Measurements from ENCODE around the gene KDM2B. TPM values are rescaled to one million over a fixed set of nuclear protein-coding genes. Genes with fewer than 3 reads are reported as not detected.

The KDM2B gene
- total and polyA plus RNA-seq, 2 of the 8 experiments (the other 6 are each of a cell fraction or from before 2014, with no cell fraction given), result 111 to 162 TPM

GRCh38 chr12:121388421-121388981, 192.3 kb downstream of the KDM2B start:
- Histone ChIP-seq H2BK20ac (ENCODE audit: low read length) (0 out of 2 replicates have a peak overlapping the region, but pooled peaks have one; percentile 72), H3K23me2 (ENCODE audit: low read depth, low read length) (no peaks in the 10 kb centered on the region), H3K9ac (replicated peaks in 1 of 4; ENCODE audit: extremely low read depth in 1 of 4, low read depth in 3 of 4, low read length in 3 of 4) (no peak overlapping the region; a peak in 1 of 7 replicates), H3K18ac (ENCODE audit: extremely low read depth, low read length) (no peak overlapping the region), H2BK120ac (replicated peaks; ENCODE audit: low read depth, low read length) (no peak overlapping the region), H3K4me3 (ENCODE audit: extremely low read depth in 1 of 4, insufficient read depth in 2 of 4, low read depth in 3 of 4, low read length in 4 of 4) (no peak overlapping the region), H3K79me1 (ENCODE audit: low read depth, low read length) (no peaks in the 10 kb centered on the region), H2BK12ac (ENCODE audit: low read depth, low read length) (peak overlapping the region; percentile 50; the same call in 1 of the 2 replicates), H2AFZ (ENCODE audit: low read length) (peak overlapping the region; percentile 69), H3K27ac (ENCODE audit: low read depth, low read length) (no peak overlapping the region), H3K79me2 (ENCODE audit: control insufficient read depth in 1 of 2, insufficient read depth in 2 of 2, low read length in 2 of 2) (no peaks in the 10 kb centered on the region), H3K4me1 (replicated peaks in 1 of 4; ENCODE audit: control insufficient read depth in 3 of 4, insufficient read depth in 4 of 4, low read length in 3 of 4) (no peaks in the 10 kb centered on the region), H3K4me2 (ENCODE audit: insufficient read depth in 1 of 2, low read depth in 2 of 2, low read length in 2 of 2) (no peak overlapping the region), H4K20me1 (replicated peaks in 1 of 2; ENCODE audit: control insufficient read depth in 1 of 2, insufficient read depth in 2 of 2, low read length in 2 of 2) (no peaks in the 10 kb centered on the region), H4K91ac (replicated peaks; ENCODE audit: insufficient read length, low read length) (no peak overlapping the region), H4K5ac (ENCODE audit: insufficient read length, low read depth, low read length) (no peak overlapping the region), H2BK5ac (ENCODE audit: low read depth, low read length) (no peak overlapping the region), H3K27me3 (replicated peaks in 1 of 4; ENCODE audit: control insufficient read depth in 3 of 4, extremely low read depth in 1 of 4, insufficient read depth in 3 of 4, low read length in 3 of 4) (no peaks in the 10 kb centered on the region), H3K9me3 (ENCODE audit: insufficient read depth in 2 of 2, low read depth in 1 of 2, low read length in 1 of 2) (no peaks in the 10 kb centered on the region), H3K36me3 (ENCODE audit: control insufficient read depth in 2 of 4, insufficient read depth in 4 of 4, low read length in 3 of 4) (no peaks in the 10 kb centered on the region), H3K23ac (ENCODE audit: insufficient read length) (no peak overlapping the region), H3K56ac (replicated peaks; ENCODE audit: insufficient read length, low read depth, low read length) (no peak overlapping the region), H2BK15ac (ENCODE audit: low read length) (0 out of 2 replicates have a peak overlapping the region, but pooled peaks have one; percentile 81), H3K4ac (replicated peaks; ENCODE audit: insufficient read length, low read depth, low read length) (no peak overlapping the region), H3K14ac (ENCODE audit: insufficient read length) (no peak overlapping the region), H4K8ac (ENCODE audit: extremely low read depth, insufficient read depth, low read length) (no peak overlapping the region), H2AK5ac (ENCODE audit: low read depth, low read length) (no peak overlapping the region)
- ChIA-PET CTCF (ENCODE audit: partially characterized antibody) (interaction anchor here (0.7 to 1.4 kb wide), 2 partner anchors 19 to 104 kb away, joined by 4 read pairs; no protein-coding TSS in a partner anchor), POLR2A (ENCODE audit: partially characterized antibody) (interaction anchor here (1.9 kb wide), 1 partner anchor 12 kb away, joined by 7 read pairs; the partner anchor contains the start of gene RNF34)
- 86% methylated on average over 5 of the region's 5 CpGs; no CpG with 5 or more reads in 1 of the 2 experiments for WGBS, 2 experiments (ENCODE audit: extremely low coverage in 1 of 2, insufficient coverage in 1 of 2, insufficient read length in 1 of 2, insufficient replicate concordance in 2 of 2, low coverage in 1 of 2, low lambda C conversion rate in 2 of 2, missing lambda C conversion rate in 1 of 2)
- DNase-seq (ENCODE audit: low read depth in 1 of 2, low spot score in 2 of 2) (no peak), FAIRE-seq (no peak)
- TF ChIP-seq POLR2A (IDR thresholded peaks at IDR 0.05; ENCODE audit: control extremely low read depth in 1 of 2, low read depth in 2 of 2, low read length in 2 of 2), result no peak
- no peak for TF ChIP-seq ATF2 (IDR thresholded peaks at IDR 0.05; ENCODE audit: low read length)
- no peak for TF ChIP-seq MAFK (IDR thresholded peaks at IDR 0.05; ENCODE audit: low read depth, low read length)
- TF ChIP-seq GABPA (IDR thresholded peaks at IDR 0.05; ENCODE audit: borderline replicate concordance, insufficient read depth, low read length), result no peak
- TF ChIP-seq TAF1 (IDR thresholded peaks at IDR 0.05; ENCODE audit: low read depth, low read length), result no peak
- TF ChIP-seq FOSL1 (IDR thresholded peaks at IDR 0.05; ENCODE audit: insufficient read depth, low read depth, low read length), result no peak
- TF ChIP-seq MAX (IDR thresholded peaks at IDR 0.05), result no peak
